Measurements from ENCODE around the gene FBXO28. TPM values are rescaled to one million over a fixed set of nuclear protein-coding genes. Genes with fewer than 3 reads are reported as not detected.

FBXO28 gene
- total RNA-seq, 4 donors from 2014 or later, result 10.5 to 49.1 (median 21.8) TPM

GRCh38 chr1:224131253-224131652 lies 17.3 kb downstream of the FBXO28 start:
- DNase-seq, result no peak
- no peak for TF ChIP-seq CTCF (IDR thresholded peaks at IDR 0.05)
- TF ChIP-seq POLR2A (IDR thresholded peaks at IDR 0.05), result no peak
- peaks cover 0 to 5% of the 10 kb centered on the region in 2 donors for H3K9me3 ChIP-seq
- H3K27me3 ChIP-seq, result no peaks in the 10 kb centered on the region
- H3K4me3 ChIP-seq, result no peak overlapping the region
- H3K27ac ChIP-seq, result no peak overlapping the region
- intact Hi-C loops (cut with DNase I; ENCODE audit: low total_unique reads), result no loop called here
- H3K36me3 ChIP-seq, result no peaks in the 10 kb centered on the region
- no peaks in the 10 kb centered on the region for H3K4me1 ChIP-seq

GRCh38 chr1:224132901-224133300 lies 19.0 kb downstream of the FBXO28 start:
- H3K4me1 ChIP-seq, result no peaks in the 10 kb centered on the region
- no peak overlapping the region for H3K4me3 ChIP-seq
- no peak for DNase-seq
- H3K27ac ChIP-seq, result no peak overlapping the region
- intact Hi-C loops (cut with DNase I; ENCODE audit: low total_unique reads), result no loop called here
- H3K9me3 ChIP-seq, result peaks cover 0 to 5% of the 10 kb centered on the region in 2 donors
- H3K27me3 ChIP-seq, result no peaks in the 10 kb centered on the region
- TF ChIP-seq POLR2A (IDR thresholded peaks at IDR 0.05) (no peak), CTCF (IDR thresholded peaks at IDR 0.05) (no peak)
- H3K36me3 ChIP-seq, result no peaks in the 10 kb centered on the region

GRCh38 chr1:224133741-224134299 lies 19.9 kb downstream of the FBXO28 start:
- Histone ChIP-seq H3K27me3 (no peaks in the 10 kb centered on the region), H3K9me3 (peaks cover 0 to 5% of the 10 kb centered on the region in 2 donors), H3K36me3 (no peaks in the 10 kb centered on the region), H3K4me1 (no peaks in the 10 kb centered on the region), H3K4me3 (no peak overlapping the region), H3K27ac (no peak overlapping the region)
- intact Hi-C loops (cut with DNase I; ENCODE audit: low total_unique reads), result no loop called here
- TF ChIP-seq POLR2A (IDR thresholded peaks at IDR 0.05) (no peak), CTCF (IDR thresholded peaks at IDR 0.05) (no peak)
- no peak for DNase-seq

GRCh38 chr1:224137518-224137917 lies 23.6 kb downstream of the FBXO28 start:
- Histone ChIP-seq H3K4me3 (no peak overlapping the region), H3K27me3 (no peaks in the 10 kb centered on the region), H3K27ac (no peak overlapping the region), H3K4me1 (no peaks in the 10 kb centered on the region), H3K9me3 (no peaks in the 10 kb centered on the region), H3K36me3 (no peaks in the 10 kb centered on the region)
- intact Hi-C loops (cut with DNase I; ENCODE audit: low total_unique reads), result no loop called here
- no peak for DNase-seq
- TF ChIP-seq CTCF (IDR thresholded peaks at IDR 0.05) (no peak), POLR2A (IDR thresholded peaks at IDR 0.05) (no peak)

GRCh38 chr1:224138198-224138597 lies 24.3 kb downstream of the FBXO28 start:
- DNase-seq, result no peak
- no peak overlapping the region for H3K4me3 ChIP-seq
- H3K36me3 ChIP-seq, result no peaks in the 10 kb centered on the region
- intact Hi-C loops (cut with DNase I; ENCODE audit: low total_unique reads), result no loop called here
- no peaks in the 10 kb centered on the region for H3K4me1 ChIP-seq
- TF ChIP-seq POLR2A (IDR thresholded peaks at IDR 0.05) (no peak), CTCF (IDR thresholded peaks at IDR 0.05) (no peak)
- no peak overlapping the region for H3K27ac ChIP-seq
- H3K9me3 ChIP-seq, result no peaks in the 10 kb centered on the region
- no peaks in the 10 kb centered on the region for H3K27me3 ChIP-seq
